Activated CD8-positive, alpha-beta memory T cell treated with anti-CD3 and anti-CD28 coated beads, Interleukin-2, amount 50 U/mL, for 4 hours (primary cell): ENCODE results near the gene ADPRHL1.

Experiments used
- DNase-seq: peaks from one replicate; pipeline ENCODE4 v3.0.0-alpha.2; 2020

Gene ADPRHL1

GRCh38 chr13:113452942-113453901 lies at the start of gene ADPRHL1:
TSS of gene ADPRHL1 (minus strand) at chr13:113453488. CDS start at chr13:113453437, 51 bp downstream.
- DNase-seq: no peak

GRCh38 chr13:113502686-113503085 lies 49.4 kb upstream of the ADPRHL1 start:
- no peak for DNase-seq

GRCh38 chr13:113500530-113501265 lies 47.4 kb upstream of the ADPRHL1 start:
- no peak for DNase-seq

GRCh38 chr13:113499936-113500335 lies 46.6 kb upstream of the ADPRHL1 start:
- DNase-seq: no peak

GRCh38 chr13:113498905-113499304 lies 45.6 kb upstream of the ADPRHL1 start:
- DNase-seq: no peak

- DNase-seq: no peak
These were observed 43.9 kb upstream of the ADPRHL1 start for GRCh38 chr13:113497217-113497616.

GRCh38 chr13:113495494-113496210 lies 42.4 kb upstream of the ADPRHL1 start:
- no peak for DNase-seq

GRCh38 chr13:113493315-113493951 lies 40.1 kb upstream of the ADPRHL1 start:
- DNase-seq: no peak

- no peak for DNase-seq
These were observed 38.7 kb upstream of the ADPRHL1 start for GRCh38 chr13:113491982-113492381.

GRCh38 chr13:113491418-113491883 lies 38.2 kb upstream of the ADPRHL1 start:
- DNase-seq: no peak

- DNase-seq: peak; percentile 72
These were observed 37.5 kb upstream of the ADPRHL1 start, which contains the start of gene DCUN1D2 for GRCh38 chr13:113490496-113491417. TSS of gene DCUN1D2 (minus strand) at chr13:113490711. CDS start at chr13:113490669, 42 bp downstream.

- peak; percentile 35 for DNase-seq
These were observed 36.5 kb upstream of the ADPRHL1 start for GRCh38 chr13:113489549-113490495.

- no peak for DNase-seq
These were observed 35.9 kb upstream of the ADPRHL1 start for GRCh38 chr13:113489171-113489548.

- no peak for DNase-seq
These were observed 35.0 kb upstream of the ADPRHL1 start for GRCh38 chr13:113488283-113488682.

- DNase-seq: no peak
These were observed 33.4 kb upstream of the ADPRHL1 start for GRCh38 chr13:113486698-113487097.

GRCh38 chr13:113485545-113485944 lies 32.3 kb upstream of the ADPRHL1 start:
- DNase-seq: no peak

- DNase-seq: no peak
These were observed 30.4 kb upstream of the ADPRHL1 start for GRCh38 chr13:113483504-113484293.

- DNase-seq: no peak
These were observed 29.8 kb upstream of the ADPRHL1 start for GRCh38 chr13:113483081-113483480.

- no peak for DNase-seq
These were observed 25.9 kb upstream of the ADPRHL1 start for GRCh38 chr13:113479179-113479578.
